Fibroblast of pulmonary artery (primary cell): Measurements from ENCODE around the gene KCP.
A peak's percentile ranks its signal among the peaks of the same experiment; 100 is the strongest.

ENCODE experiments used
- DNase-seq: peaks from one replicate; pipeline ENCODE4 v3.0.0-alpha.2; 2010; ENCODE audit warnings: low read depth
- H3K4me3 ChIP-seq: replicated peaks from 2 replicates; pipeline ENCODE4 v1.5.1; 2011; ENCODE audit warnings: low read depth, mild to moderate bottlenecking, control low read depth, low read length, moderate library complexity
- CTCF ChIP-seq: IDR thresholded peaks from 2 replicates; pipeline ENCODE4 v1.5.1; 2011; ENCODE audit warnings: mild to moderate bottlenecking, control low read depth, low read length, inconsistent platforms; ENCODE audit errors: missing control alignments

The KCP gene

GRCh38 chr7:128887169-128888038 lies 23.1 kb downstream of the KCP start:
- TF ChIP-seq CTCF: no peak
- no peak for DNase-seq
- no peak overlapping the region for H3K4me3 ChIP-seq

- no peak for DNase-seq
- no peak overlapping the region for H3K4me3 ChIP-seq
- TF ChIP-seq CTCF: no peak
Measured at GRCh38 chr7:128886391-128887168, 23.9 kb downstream of the KCP start.

DNA sequence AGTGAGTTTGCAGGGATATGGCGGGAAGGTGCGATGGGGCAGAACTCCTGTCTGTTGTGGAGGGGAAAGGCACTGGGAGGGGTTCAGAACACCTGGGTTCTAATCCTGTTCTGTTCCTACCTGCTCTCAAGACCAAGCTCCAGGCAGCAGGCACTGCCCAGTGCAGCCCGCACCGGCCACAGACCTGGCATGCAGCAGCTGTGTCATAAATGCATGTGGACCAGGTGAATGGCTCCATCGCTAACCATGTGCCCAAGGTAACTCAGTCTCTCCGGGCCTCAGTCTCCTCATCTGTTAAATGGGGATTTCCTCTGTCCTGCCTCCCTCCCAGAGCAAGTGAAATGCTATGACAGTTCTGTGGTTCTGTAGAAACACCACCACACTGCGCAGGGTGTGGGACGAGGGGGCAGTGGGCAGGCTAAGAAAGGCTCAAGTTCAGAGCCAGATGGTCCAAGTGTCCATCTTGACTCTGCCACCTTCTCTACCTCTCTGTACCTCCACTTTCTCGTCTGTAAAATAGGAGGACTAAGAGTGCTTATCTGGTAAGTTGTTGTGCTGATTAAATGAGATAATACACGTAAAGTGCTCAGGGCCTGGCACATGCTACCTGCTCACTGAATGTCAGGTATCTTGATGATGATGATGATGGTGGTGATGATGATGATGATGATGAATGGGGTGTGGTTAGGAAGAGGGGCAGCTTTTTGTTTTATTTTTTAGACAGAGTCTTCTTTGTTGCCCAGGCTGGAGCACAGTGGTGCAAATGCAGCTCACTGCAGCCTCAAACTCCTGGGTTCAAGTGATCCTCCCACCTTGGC lies 24.9 kb downstream of the KCP start:
- no peak overlapping the region for H3K4me3 ChIP-seq
- no peak for DNase-seq

GRCh38 chr7:128884561-128885369 lies 25.7 kb downstream of the KCP start:
- no peak for DNase-seq
- H3K4me3 ChIP-seq: no peak overlapping the region

More for the DNA sequence above, 24.9 kb downstream of the KCP start:
- TF ChIP-seq CTCF: no peak

GRCh38 chr7:128883622-128884448 lies 26.7 kb downstream of the KCP start:
- H3K4me3 ChIP-seq: no peak overlapping the region
- DNase-seq: peak; percentile 77
- TF ChIP-seq CTCF: peak; percentile 88

More at GRCh38 chr7:128884561-128885369, 25.7 kb downstream of the KCP start:
- TF ChIP-seq CTCF: no peak
